ENCODE data around the gene ATOH8. TPM values are rescaled to one million over a fixed set of nuclear protein-coding genes. Genes with fewer than 3 reads are reported as not detected.

ATOH8 gene
- total and polyA plus RNA-seq, 2 donors (not counting 3 experiments of a cell fraction or from before 2014, with no cell fraction given): 10.3 to 12.8 TPM

DNA sequence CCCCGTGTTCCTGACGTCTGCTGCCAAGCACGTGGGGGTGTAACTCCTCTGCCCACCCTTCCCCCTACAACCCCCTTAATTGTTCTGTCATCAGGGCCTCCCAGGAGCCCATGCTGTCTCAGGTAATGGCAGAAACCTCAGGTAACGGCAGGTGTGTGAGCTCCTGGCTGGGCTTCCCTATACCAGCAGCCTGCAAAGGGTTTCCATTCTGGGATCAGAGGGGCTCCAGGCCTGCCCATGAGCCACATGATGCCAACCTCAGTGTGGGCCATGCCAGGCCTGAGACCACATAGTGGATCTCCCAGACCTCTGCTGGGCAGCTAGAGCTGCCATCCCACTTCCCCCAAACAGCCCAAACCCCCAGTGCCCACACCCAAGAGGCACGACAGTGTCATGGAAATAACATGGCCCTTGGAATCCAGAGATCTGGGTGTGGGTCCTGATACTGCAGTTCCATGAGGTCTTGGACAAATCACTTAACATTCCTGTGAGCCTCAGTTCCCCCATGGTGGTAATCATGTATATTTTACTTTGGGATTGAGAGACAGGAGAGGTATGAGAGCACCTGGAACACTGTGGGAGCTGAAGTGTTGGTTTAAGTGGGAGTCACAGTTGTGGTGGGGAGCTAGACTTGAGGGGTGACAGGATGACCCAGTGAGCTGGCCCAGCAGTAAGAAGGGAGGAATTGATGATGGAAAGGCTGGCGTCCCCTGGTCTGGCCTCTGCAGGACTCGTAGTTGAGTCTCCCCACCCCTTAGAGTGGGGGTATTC is 59.6 kb downstream of the ATOH8 start:
- no peaks in the 10 kb centered on the region for H4K20me1 ChIP-seq (replicated peaks; ENCODE audit: control insufficient read depth, extremely low read depth, insufficient read depth, low read length)
- intact Hi-C loops (cut with micrococcal nuclease): no loop called here
- H3K27me3 ChIP-seq (ENCODE audit: control insufficient read depth in 2 of 2, insufficient read depth in 2 of 2, low read length in 2 of 2): no peaks in the 10 kb centered on the region
- dilution Hi-C loops (cut with MboI; ENCODE audit: extremely low pct_ligation_motif_present, low sequenced_read_pairs): loop anchor here (25.0 kb wide), 1 partner anchor 101 kb away; no protein-coding TSS in a partner anchor
- H3K4me1 ChIP-seq (ENCODE audit: control insufficient read depth, extremely low read depth, insufficient read depth, low read length): no peaks in the 10 kb centered on the region
- FAIRE-seq (no peak), DNase-seq (ENCODE audit: low read depth, low spot score) (no peak)
- ChIA-PET CTCF (interaction anchor here (0.6 to 9.2 kb wide), 48 partner anchors 7 to 269 kb away, joined by 3 to 193 read pairs (median 5); partner anchors contain the start of gene ATOH8), POLR2A (no interaction called here)
- no peak overlapping the region for H3K27ac ChIP-seq (ENCODE audit: insufficient read depth, low read depth, low read length)
- H3K9ac ChIP-seq (replicated peaks; ENCODE audit: extremely low read depth, insufficient read depth, low read length): no peak overlapping the region
- TF ChIP-seq EZH2 (IDR thresholded peaks at IDR 0.05; ENCODE audit: borderline replicate concordance, low read depth, low read length, severe bottlenecking): no peak
- no peak for TF ChIP-seq JUN (IDR thresholded peaks at IDR 0.05; ENCODE audit: borderline replicate concordance, insufficient read depth, insufficient read length, low read depth)
- TF ChIP-seq, protein P1, sequence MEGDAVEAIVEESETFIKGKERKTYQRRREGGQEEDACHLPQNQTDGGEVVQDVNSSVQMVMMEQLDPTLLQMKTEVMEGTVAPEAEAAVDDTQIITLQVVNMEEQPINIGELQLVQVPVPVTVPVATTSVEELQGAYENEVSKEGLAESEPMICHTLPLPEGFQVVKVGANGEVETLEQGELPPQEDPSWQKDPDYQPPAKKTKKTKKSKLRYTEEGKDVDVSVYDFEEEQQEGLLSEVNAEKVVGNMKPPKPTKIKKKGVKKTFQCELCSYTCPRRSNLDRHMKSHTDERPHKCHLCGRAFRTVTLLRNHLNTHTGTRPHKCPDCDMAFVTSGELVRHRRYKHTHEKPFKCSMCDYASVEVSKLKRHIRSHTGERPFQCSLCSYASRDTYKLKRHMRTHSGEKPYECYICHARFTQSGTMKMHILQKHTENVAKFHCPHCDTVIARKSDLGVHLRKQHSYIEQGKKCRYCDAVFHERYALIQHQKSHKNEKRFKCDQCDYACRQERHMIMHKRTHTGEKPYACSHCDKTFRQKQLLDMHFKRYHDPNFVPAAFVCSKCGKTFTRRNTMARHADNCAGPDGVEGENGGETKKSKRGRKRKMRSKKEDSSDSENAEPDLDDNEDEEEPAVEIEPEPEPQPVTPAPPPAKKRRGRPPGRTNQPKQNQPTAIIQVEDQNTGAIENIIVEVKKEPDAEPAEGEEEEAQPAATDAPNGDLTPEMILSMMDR (IDR thresholded peaks at IDR 0.05; ENCODE audit: extremely low read depth in 1 of 2, insufficient read depth in 1 of 2, low read depth in 1 of 2, low read length in 2 of 2): no peak
- no peaks in the 10 kb centered on the region for H3K79me2 ChIP-seq (ENCODE audit: control insufficient read depth, insufficient read depth, low read length)
- no peak overlapping the region for H2AFZ ChIP-seq (ENCODE audit: low read depth, low read length)
- no peaks in the 10 kb centered on the region for H3K36me3 ChIP-seq (ENCODE audit: control insufficient read depth in 2 of 2, extremely low read depth in 1 of 2, insufficient read depth in 2 of 2, low read length in 2 of 2)
- no peaks in the 10 kb centered on the region for H3K9me3 ChIP-seq (replicated peaks; ENCODE audit: control insufficient read depth, insufficient read depth, low read length)
- no peak overlapping the region for H3K4me3 ChIP-seq (replicated peaks in 1 of 3; ENCODE audit: insufficient read depth in 1 of 3, low read depth in 1 of 3, low read length in 3 of 3)
- H3K9me1 ChIP-seq (replicated peaks; ENCODE audit: control insufficient read depth, extremely low read depth, insufficient read depth, low read length): no peaks in the 10 kb centered on the region
- no peak overlapping the region for H3K4me2 ChIP-seq (ENCODE audit: insufficient read depth, low read length)
- BruUV-seq (replicated peaks): no TSS peak

Measured in endothelial cell of umbilical vein (primary cell).